Vagina (tissue), 2 donors: ENCODE results near the gene CA4. TPM values are rescaled to one million over a fixed set of nuclear protein-coding genes. Genes with fewer than 3 reads are reported as not detected.

Experiments used
- DNase-seq, 2 donors: peaks; one replicate each; pipeline ENCODE4 v3.0.0-alpha.2; 2017; ENCODE audit errors: extremely low spot score in 2 of 2
- H3K27ac ChIP-seq: fragments of 200-600 bp; sonication (generic); one replicate; pipeline ENCODE4 v1.5.1; 2019
- H3K27me3 ChIP-seq: fragments of 200-600 bp; sonication (generic); one replicate; pipeline ENCODE4 v1.5.1; 2019
- H3K36me3 ChIP-seq, 2 donors: fragments of 200-600 bp; sonication (generic); one replicate each; pipeline ENCODE4 v1.5.1; 2017 to 2019
- H3K4me1 ChIP-seq: fragments of 200-600 bp; sonication (generic); one replicate; pipeline ENCODE4 v1.5.1; 2019
- H3K4me3 ChIP-seq, 2 donors: fragments of 200-600 bp; sonication (generic); 1 replicate in 1 of 2; 2 replicates in 1 of 2; pipeline ENCODE4 v1.5.1; 2016 to 2019
- H3K9me3 ChIP-seq: fragments of 200-600 bp; sonication (generic); one replicate; pipeline ENCODE4 v1.5.1; 2019
- POLR2A ChIP-seq, 2 donors: fragments of 450-650 bp; IDR thresholded peaks; one replicate each; pipeline ENCODE4 v1.6.1; 2017; ENCODE audit warnings: antibody characterized with exemption in 2 of 2, mild to moderate bottlenecking in 2 of 2, moderate library complexity in 2 of 2
- POLR2AphosphoS5 ChIP-seq, 2 donors: sonication (generic); formaldehyde crosslinking; IDR thresholded peaks; one replicate each; pipeline ENCODE4 v1.9.0; 2017; ENCODE audit warnings: antibody characterized with exemption in 2 of 2, mild to moderate bottlenecking in 2 of 2, low read depth in 1 of 2; ENCODE audit not compliant: insufficient read depth in 1 of 2
- intact Hi-C: fragments of 100-400 bp; cut with DNase I; formaldehyde crosslinking; loops from one replicate; pipeline ENCODE4 v1.15.1; 2023
- total RNA-seq: library from RNA; depleted of rRNA; stranded (reverse); fragments of >200 nt; gene quantifications from one replicate; pipeline ENCODE4 v1.2.3, GENCODE V29; 2016
- TF ChIP-seq, protein P1 (sequence below), 3 experiments: fragments of 450-650 bp in 2 of 3; fragments of 200-600 bp in 1 of 3; sonication (generic) in 1 of 3; IDR thresholded peaks; one replicate each; pipeline ENCODE4 v1.5.1; 2017 to 2019; ENCODE audit warnings: antibody characterized with exemption in 3 of 3, mild to moderate bottlenecking in 2 of 3, moderate library complexity in 2 of 3

Gene CA4
- total RNA-seq, 1 donor from 2014 or later: not detected

DNA sequence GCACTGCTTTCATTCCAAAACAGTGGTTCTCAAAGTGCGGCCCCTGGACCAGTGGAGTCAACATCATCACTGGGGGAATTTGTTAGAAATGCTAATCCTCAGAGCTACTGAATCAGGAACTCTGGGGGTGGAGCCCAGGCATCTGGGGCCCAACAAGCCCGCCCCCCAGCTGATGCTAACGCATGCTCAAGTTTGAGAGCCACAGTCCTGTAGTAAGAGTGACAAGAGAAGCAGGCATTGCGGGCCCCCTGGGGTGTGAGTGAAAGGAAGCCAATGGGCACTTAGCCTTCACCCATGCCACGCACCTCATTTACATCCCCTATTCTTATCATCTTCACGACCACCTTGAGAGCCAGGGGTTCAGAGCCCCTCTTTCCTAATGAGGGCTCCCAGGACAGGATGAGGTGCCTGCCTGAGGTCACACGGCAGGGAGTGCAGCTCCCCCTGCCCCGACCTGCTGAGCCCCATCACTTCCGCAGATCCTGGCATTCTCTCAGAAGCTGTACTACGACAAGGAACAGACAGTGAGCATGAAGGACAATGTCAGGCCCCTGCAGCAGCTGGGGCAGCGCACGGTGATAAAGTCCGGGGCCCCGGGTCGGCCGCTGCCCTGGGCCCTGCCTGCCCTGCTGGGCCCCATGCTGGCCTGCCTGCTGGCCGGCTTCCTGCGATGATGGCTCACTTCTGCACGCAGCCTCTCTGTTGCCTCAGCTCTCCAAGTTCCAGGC lies 9.1 kb downstream of the CA4 start:
- intact Hi-C loops: no loop called here
- peaks cover 14% of the 10 kb centered on the region for H3K4me1 ChIP-seq
- no peak for DNase-seq
- H3K9me3 ChIP-seq: no peaks in the 10 kb centered on the region
- H3K4me3 ChIP-seq: no peak overlapping the region
- TF ChIP-seq, protein P1, sequence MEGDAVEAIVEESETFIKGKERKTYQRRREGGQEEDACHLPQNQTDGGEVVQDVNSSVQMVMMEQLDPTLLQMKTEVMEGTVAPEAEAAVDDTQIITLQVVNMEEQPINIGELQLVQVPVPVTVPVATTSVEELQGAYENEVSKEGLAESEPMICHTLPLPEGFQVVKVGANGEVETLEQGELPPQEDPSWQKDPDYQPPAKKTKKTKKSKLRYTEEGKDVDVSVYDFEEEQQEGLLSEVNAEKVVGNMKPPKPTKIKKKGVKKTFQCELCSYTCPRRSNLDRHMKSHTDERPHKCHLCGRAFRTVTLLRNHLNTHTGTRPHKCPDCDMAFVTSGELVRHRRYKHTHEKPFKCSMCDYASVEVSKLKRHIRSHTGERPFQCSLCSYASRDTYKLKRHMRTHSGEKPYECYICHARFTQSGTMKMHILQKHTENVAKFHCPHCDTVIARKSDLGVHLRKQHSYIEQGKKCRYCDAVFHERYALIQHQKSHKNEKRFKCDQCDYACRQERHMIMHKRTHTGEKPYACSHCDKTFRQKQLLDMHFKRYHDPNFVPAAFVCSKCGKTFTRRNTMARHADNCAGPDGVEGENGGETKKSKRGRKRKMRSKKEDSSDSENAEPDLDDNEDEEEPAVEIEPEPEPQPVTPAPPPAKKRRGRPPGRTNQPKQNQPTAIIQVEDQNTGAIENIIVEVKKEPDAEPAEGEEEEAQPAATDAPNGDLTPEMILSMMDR (IDR thresholded peaks at IDR 0.05): no peak
- TF ChIP-seq POLR2A (IDR thresholded peaks at IDR 0.05): no peak
- H3K27me3 ChIP-seq: no peaks in the 10 kb centered on the region
- H3K36me3 ChIP-seq: no peaks in the 10 kb centered on the region
- no peak overlapping the region for H3K27ac ChIP-seq

DNA sequence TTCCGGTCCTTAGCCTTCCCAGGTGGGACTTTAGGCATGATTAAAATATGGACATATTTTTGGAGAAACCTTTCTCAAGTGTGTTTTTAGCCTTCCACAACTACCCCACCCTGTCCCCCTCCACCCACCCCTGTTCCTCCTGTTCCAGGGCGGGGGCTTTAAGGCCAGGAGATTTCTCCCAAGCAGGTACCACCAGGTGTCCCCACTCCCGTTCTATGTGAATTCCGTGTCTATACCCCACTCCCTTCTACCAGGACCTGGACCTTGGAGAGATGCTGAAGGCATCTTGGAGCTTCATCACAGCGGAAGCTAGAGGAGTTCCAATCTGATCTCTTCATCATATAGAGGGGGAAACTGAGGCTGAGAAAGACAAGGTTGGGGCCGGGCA lies 9.7 kb downstream of the CA4 start:
- no peak for TF ChIP-seq POLR2AphosphoS5 (IDR thresholded peaks at IDR 0.05; ENCODE audit: insufficient read depth in 1 of 2, low read depth in 1 of 2)
- TF ChIP-seq POLR2A (IDR thresholded peaks at IDR 0.05): no peak
- TF ChIP-seq, protein P1 (IDR thresholded peaks at IDR 0.05): no peak
- intact Hi-C loops: no loop called here

DNA sequence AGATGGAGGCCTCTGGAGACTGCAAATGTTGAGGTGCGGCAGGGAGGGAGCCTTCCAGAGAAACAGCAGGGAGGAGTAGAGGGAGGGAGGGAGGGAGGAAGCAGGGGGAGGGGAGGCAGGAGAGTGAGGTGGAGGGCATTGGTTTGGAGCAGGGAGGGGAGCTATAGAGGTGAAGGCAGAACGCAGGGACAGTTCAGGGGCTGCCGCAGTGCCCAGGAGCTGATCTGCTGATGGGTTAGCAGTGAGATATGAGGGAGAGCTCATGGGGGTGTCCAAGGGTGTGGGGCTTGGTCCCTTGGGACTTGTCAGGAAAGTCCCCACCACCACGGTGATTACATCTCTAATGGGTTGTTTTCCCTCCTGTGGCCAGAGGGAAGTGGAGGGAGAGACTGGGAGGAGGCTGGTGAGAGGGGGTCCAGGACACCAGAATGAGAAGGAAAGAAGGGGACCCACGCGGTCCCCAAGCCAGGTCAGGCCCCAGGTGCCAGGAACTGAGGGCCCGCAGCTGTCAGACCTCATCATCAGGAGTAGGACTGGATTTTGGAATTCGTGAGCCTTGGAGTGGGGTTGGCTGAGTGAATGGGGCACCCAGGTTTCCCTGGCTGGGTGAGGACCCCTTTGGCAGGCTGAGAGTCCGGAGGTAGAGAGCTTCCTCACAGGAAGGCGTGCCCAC lies 11.2 kb downstream of the CA4 start:
- Histone ChIP-seq H3K36me3 (no peaks in the 10 kb centered on the region), H3K4me1 (no peaks in the 10 kb centered on the region), H3K27ac (no peak overlapping the region), H3K27me3 (no peaks in the 10 kb centered on the region), H3K9me3 (no peaks in the 10 kb centered on the region), H3K4me3 (no peak overlapping the region)
- no peak for TF ChIP-seq POLR2A (IDR thresholded peaks at IDR 0.05)
- DNase-seq: no peak
- intact Hi-C loops: no loop called here

More for the DNA sequence above, 9.7 kb downstream of the CA4 start:
- no peak overlapping the region for H3K4me3 ChIP-seq
- no peaks in the 10 kb centered on the region for H3K36me3 ChIP-seq
- H3K9me3 ChIP-seq: no peaks in the 10 kb centered on the region
- no peak overlapping the region for H3K27ac ChIP-seq
- DNase-seq: no peak
- peaks cover 10% of the 10 kb centered on the region for H3K4me1 ChIP-seq
- H3K27me3 ChIP-seq: no peaks in the 10 kb centered on the region

DNA sequence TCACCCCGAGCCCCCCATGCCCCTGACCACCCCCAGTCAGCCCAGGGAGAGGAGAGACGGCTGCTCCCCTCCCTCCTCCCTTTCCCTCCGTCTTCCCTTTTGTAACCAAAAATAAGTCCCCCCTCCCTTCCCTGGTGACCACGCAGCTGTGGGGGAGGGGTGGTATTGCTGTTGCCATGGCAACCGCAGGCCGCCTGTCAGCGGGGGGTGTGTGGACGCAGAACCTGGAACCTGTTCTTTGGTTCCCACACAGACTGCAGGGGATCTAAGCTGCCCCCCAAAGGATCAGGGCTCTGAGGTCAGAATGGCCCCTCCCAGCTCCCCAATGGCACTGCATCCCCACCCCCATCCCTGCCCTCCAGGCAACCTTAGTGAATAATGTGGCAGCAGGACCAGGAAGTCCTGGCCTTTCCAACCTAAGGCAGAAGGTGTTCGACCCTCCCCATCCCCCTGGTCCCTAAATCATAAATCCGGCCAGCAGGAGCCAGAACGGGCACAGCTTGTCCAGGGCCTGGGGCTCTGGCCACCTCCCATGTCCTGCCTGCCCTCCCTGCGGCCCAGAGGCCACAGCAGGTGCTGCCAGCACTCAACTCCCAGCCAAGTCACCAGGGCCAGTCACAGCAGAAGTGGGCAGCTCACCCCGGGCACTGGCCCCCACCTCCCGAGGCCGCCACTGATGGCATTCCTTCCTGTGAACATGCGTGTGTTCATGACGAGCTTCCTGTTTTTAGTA lies 12.0 kb downstream of the CA4 start:
- Histone ChIP-seq H3K36me3 (no peaks in the 10 kb centered on the region), H3K27ac (no peak overlapping the region), H3K9me3 (no peaks in the 10 kb centered on the region), H3K4me1 (no peaks in the 10 kb centered on the region), H3K4me3 (no peak overlapping the region), H3K27me3 (no peaks in the 10 kb centered on the region)
- no peak for DNase-seq
- intact Hi-C loops: no loop called here
- TF ChIP-seq POLR2AphosphoS5 (IDR thresholded peaks at IDR 0.05; ENCODE audit: insufficient read depth in 1 of 2, low read depth in 1 of 2) (no peak), POLR2A (IDR thresholded peaks at IDR 0.05) (no peak)
- TF ChIP-seq, protein P1 (IDR thresholded peaks at IDR 0.05): no peak

DNA sequence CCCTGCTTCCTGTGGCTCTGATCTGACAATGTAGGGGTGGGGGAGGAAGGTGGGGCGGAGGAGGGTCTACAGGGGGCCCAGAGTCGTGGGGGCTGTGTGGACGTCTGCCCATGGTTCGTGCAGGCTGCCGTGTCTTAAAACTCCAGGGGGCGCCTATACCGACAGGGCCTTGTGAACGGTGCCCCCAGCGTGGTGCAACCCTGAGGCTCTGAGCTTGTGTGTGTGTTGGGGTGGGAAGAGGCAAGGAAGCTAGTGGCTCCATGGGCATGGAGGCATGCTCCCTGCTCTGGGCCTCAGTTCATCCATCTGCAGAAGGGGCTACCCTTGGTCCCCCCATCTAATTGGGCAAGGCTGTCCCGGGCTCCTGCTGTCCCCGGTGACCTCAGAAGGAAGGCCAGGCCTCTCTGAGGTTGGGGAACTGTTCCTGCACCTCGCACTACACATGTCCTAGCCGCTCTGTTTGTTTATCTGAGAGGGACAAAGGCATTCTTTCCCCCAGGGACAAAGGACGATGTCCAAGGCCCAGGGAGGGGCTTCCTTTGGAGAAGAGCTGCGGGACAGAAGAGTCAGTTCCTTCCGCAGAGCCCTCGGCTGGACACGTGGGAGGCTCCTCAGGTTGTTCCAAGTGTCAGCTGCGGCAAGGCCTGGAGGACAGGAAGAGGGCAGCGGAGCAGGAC lies 13.5 kb downstream of the CA4 start:
- TF ChIP-seq, protein P1 (IDR thresholded peaks at IDR 0.05): no peak
- no peak for TF ChIP-seq POLR2A (IDR thresholded peaks at IDR 0.05)
- TF ChIP-seq POLR2AphosphoS5 (IDR thresholded peaks at IDR 0.05; ENCODE audit: insufficient read depth in 1 of 2, low read depth in 1 of 2): no peak
- Histone ChIP-seq H3K4me3 (no peak overlapping the region), H3K27me3 (no peaks in the 10 kb centered on the region), H3K27ac (no peak overlapping the region), H3K4me1 (no peaks in the 10 kb centered on the region), H3K9me3 (no peaks in the 10 kb centered on the region), H3K36me3 (no peaks in the 10 kb centered on the region)
- intact Hi-C loops: no loop called here
- no peak for DNase-seq
